ENCODE data around the gene WDTC1.

The WDTC1 gene

GRCh38 chr1:27284425-27285273, 50.2 kb downstream of the WDTC1 start:
- TF ChIP-seq SIN3A (IDR thresholded peaks at IDR 0.05; ENCODE audit: borderline replicate concordance, insufficient read depth, low read length) = no peak
- no peak for TF ChIP-seq FOXP2 (optimal IDR thresholded peaks at IDR 0.05; ENCODE audit: borderline replicate concordance, extremely low read depth, extremely low read length, insufficient read depth)
- no peak for TF ChIP-seq POLR2AphosphoS5 (IDR thresholded peaks at IDR 0.05; ENCODE audit: low read depth, low read length)

GRCh38 chr1:27285274-27285660, 50.8 kb downstream of the WDTC1 start:
- TF ChIP-seq TAF1 (IDR thresholded peaks at IDR 0.05; ENCODE audit: borderline replicate concordance, insufficient read depth, low read length) (no peak), POLR2AphosphoS5 (IDR thresholded peaks at IDR 0.05; ENCODE audit: low read depth, low read length) (no peak), FOXP2 (optimal IDR thresholded peaks at IDR 0.05; ENCODE audit: borderline replicate concordance, extremely low read depth, extremely low read length, insufficient read depth) (no peak), SIN3A (IDR thresholded peaks at IDR 0.05; ENCODE audit: borderline replicate concordance, insufficient read depth, low read length) (no peak), REST (IDR thresholded peaks at IDR 0.05; ENCODE audit: insufficient read depth in 1 of 2, low read depth in 2 of 2, low read length in 2 of 2) (no peak)

- no peak for TF ChIP-seq REST (IDR thresholded peaks at IDR 0.05; ENCODE audit: insufficient read depth in 1 of 2, low read depth in 2 of 2, low read length in 2 of 2)
- TF ChIP-seq TAF1 (IDR thresholded peaks at IDR 0.05; ENCODE audit: borderline replicate concordance, insufficient read depth, low read length) = no peak
- no peak for TF ChIP-seq FOXP2 (optimal IDR thresholded peaks at IDR 0.05; ENCODE audit: borderline replicate concordance, extremely low read depth, extremely low read length, insufficient read depth)
- TF ChIP-seq POLR2AphosphoS5 (IDR thresholded peaks at IDR 0.05; ENCODE audit: low read depth, low read length) = no peak
- no peak for TF ChIP-seq SIN3A (IDR thresholded peaks at IDR 0.05; ENCODE audit: borderline replicate concordance, insufficient read depth, low read length)
Measured at GRCh38 chr1:27290581-27290980, 56.1 kb downstream of the WDTC1 start.

DNA sequence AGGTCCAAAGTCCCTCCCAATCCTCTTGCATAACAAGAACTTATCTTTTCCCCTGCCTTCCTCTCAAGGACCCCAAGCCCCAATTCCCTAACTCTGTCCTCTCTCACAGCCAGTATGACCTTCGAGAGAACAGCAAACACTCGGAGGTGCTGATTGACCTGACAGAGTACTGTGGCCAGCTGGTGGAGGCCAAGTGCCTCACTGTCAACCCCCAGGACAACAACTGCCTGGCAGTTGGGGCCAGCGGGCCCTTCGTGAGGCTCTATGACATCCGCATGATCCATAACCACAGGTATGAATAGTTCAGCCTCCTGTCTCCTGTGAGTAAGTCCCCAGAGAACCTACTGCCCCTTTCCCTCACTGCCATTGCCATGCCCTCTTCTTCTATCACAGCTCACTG, 57.7 kb downstream of the WDTC1 start:
- TF ChIP-seq TAF1 (IDR thresholded peaks at IDR 0.05; ENCODE audit: borderline replicate concordance, insufficient read depth, low read length) = no peak

DNA sequence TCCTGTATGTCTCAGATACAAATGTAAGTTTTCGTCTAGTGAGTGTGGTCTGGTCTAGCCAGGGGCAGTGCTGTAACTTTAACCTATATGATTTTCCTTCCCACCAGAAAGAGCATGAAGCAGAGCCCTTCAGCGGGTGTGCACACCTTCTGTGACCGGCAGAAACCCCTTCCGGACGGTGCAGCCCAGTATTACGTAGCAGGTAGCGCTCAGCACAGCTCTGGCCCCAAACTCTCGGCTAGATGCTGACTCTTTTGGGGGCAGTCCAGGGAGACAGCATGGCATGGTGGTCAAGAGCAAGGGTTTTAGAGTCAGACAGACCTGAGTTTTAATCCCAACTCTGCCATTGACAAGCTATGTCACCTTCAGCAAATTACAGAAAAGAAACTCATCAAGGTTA, 59.5 kb downstream of the WDTC1 start:
- no peak for TF ChIP-seq TAF1 (IDR thresholded peaks at IDR 0.05; ENCODE audit: borderline replicate concordance, insufficient read depth, low read length)
- TF ChIP-seq SIN3A (IDR thresholded peaks at IDR 0.05; ENCODE audit: borderline replicate concordance, insufficient read depth, low read length) = no peak
- no peak for TF ChIP-seq POLR2AphosphoS5 (IDR thresholded peaks at IDR 0.05; ENCODE audit: low read depth, low read length)
- TF ChIP-seq FOXP2 (optimal IDR thresholded peaks at IDR 0.05; ENCODE audit: borderline replicate concordance, extremely low read depth, extremely low read length, insufficient read depth) = no peak
- no peak for TF ChIP-seq REST (IDR thresholded peaks at IDR 0.05; ENCODE audit: insufficient read depth in 1 of 2, low read depth in 2 of 2, low read length in 2 of 2)

DNA sequence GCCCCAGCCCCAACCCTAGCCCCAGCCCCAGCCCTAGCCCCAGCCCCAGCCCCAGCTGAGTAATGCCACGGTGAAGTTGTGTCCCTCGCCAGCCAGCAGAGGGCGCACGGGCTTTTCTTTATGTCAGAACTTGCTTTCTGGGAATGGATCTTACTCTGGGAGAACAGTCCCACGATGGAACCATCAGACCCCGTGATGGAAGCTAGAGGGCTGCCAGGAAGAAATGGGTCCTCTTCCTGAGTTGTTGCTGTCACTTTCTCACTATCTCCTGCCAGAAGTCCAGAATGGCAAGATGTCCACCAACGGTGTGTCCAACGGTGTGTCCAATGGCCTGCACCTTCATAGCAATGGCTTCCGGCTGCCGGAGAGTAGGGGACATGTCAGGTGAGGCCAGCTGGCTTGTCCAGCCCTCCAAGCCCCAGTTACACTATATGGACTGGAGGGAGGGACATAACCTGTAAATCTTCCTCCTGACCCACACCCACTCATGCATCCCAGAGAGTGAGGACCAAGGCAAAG, 62.4 kb downstream of the WDTC1 start:
- TF ChIP-seq POLR2AphosphoS5 (IDR thresholded peaks at IDR 0.05; ENCODE audit: low read depth, low read length) (no peak), REST (IDR thresholded peaks at IDR 0.05; ENCODE audit: insufficient read depth in 1 of 2, low read depth in 2 of 2, low read length in 2 of 2) (no peak), FOXP2 (optimal IDR thresholded peaks at IDR 0.05; ENCODE audit: borderline replicate concordance, extremely low read depth, extremely low read length, insufficient read depth) (no peak), SIN3A (IDR thresholded peaks at IDR 0.05; ENCODE audit: borderline replicate concordance, insufficient read depth, low read length) (no peak), TAF1 (IDR thresholded peaks at IDR 0.05; ENCODE audit: borderline replicate concordance, insufficient read depth, low read length) (no peak)

Data from PFSK-1 (cell line).